IPS DF 6.9 (cell line): Measurements from ENCODE around the gene LTB4R.
A peak's percentile ranks its signal among the peaks of the same experiment; 100 is the strongest.

Experiments used
- DNase-seq: peaks from one replicate; pipeline ENCODE4 v3.0.0-alpha.2; 2013; ENCODE audit warnings: low read depth, low spot score
- H3K27ac ChIP-seq: one replicate; pipeline ENCODE4 v1.5.1; 2013; ENCODE audit warnings: low read length, control low read depth
- H3K27me3 ChIP-seq: 2 replicates; pipeline ENCODE4 v1.6.1; 2013; ENCODE audit warnings: mild to moderate bottlenecking, low read length; ENCODE audit not compliant: control insufficient read depth, insufficient read depth
- H3K36me3 ChIP-seq: 2 replicates; pipeline ENCODE4 v1.6.1; 2013; ENCODE audit warnings: low read length; ENCODE audit not compliant: control insufficient read depth, insufficient read depth
- H3K4me1 ChIP-seq: 2 replicates; pipeline ENCODE4 v1.6.1; 2013; ENCODE audit warnings: low read length; ENCODE audit not compliant: control insufficient read depth, insufficient read depth
- H3K4me3 ChIP-seq: 2 replicates; pipeline ENCODE4 v1.5.1; 2013; ENCODE audit warnings: mild to moderate bottlenecking, low read length
- H3K9me3 ChIP-seq: 2 replicates; pipeline ENCODE4 v1.6.1; 2013; ENCODE audit warnings: low read length, inconsistent platforms; ENCODE audit not compliant: control insufficient read depth, insufficient read depth
- WGBS: extraction: QIAGEN DNeasy Blood & Tissue Kit; methylation state at CpG from one replicate; pipeline ENCODE4 v1.1.7; 2013; ENCODE audit warnings: mixed read lengths, missing lambda C conversion rate; ENCODE audit not compliant: insufficient read length, insufficient coverage; 5-methylcytosine and 5-hydroxymethylcytosine counted together

LTB4R gene

GRCh38 chr14:24269910-24270536 is 41.3 kb upstream of the LTB4R start:
- H3K9me3 ChIP-seq = no peaks in the 10 kb centered on the region
- no peaks in the 10 kb centered on the region for H3K4me1 ChIP-seq
- H3K27ac ChIP-seq = no peak overlapping the region
- no peaks in the 10 kb centered on the region for H3K27me3 ChIP-seq
- no peak overlapping the region for H3K4me3 ChIP-seq
- DNase-seq = no peak
- no CpG with 5 or more reads among the region's 14 CpGs for WGBS
- peaks cover 4% of the 10 kb centered on the region; the same call in 1 of the 2 replicates for H3K36me3 ChIP-seq

- Histone ChIP-seq H3K27me3 (no peaks in the 10 kb centered on the region), H3K4me3 (peak overlapping the region; percentile 63; the same call in 1 of the 2 replicates), H3K36me3 (peaks cover 4% of the 10 kb centered on the region; the same call in 1 of the 2 replicates), H3K27ac (no peak overlapping the region), H3K4me1 (no peaks in the 10 kb centered on the region), H3K9me3 (no peaks in the 10 kb centered on the region)
- WGBS = no CpG with 5 or more reads among the region's 13 CpGs
- DNase-seq = no peak
Observed at GRCh38 chr14:24270537-24271133, 40.7 kb upstream of the LTB4R start.

DNA sequence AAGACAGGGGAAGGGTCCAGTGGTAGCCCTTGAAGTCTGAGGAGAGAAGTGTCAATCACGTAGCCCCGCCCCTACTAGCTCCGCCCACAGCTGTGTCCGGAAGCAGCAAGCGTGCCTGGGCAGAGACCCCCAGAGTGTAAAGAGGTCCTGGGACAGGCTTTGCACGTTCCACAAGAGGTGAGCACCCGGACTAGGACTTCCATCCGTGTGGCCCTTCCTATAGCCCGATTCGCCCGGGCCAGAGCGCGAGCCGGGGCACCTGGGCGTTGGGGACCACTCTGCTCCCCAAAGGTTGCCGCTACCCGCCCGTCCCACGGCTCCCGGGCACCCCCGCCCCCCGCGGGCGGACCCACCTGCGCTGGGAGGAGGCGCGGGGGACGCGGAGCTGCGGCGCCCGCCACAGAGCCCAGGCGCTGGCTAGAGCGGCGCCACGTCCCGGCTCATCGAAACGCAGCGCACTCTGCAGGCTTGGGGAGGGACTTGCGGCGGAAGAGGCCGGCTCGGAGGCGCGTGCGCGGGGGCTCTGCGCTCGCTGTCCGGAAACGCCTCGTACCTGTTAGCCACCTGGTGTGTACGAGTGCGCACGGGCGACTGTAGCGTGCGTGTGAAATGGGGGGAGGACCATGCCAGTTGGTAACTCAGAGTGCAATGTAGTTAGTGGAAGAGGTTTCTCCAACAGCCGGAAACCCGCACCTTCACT is 40.0 kb upstream of the LTB4R start, which contains the start of gene RABGGTA:
TSS of gene RABGGTA (minus strand) at position 464 of the 700 bp plus-strand sequence. CDS start 482 bp downstream, outside the sequence.
- no peak within 1 kb of the TSS for H3K27ac ChIP-seq
- no peaks in the 10 kb centered on the region for H3K27me3 ChIP-seq
- H3K36me3 ChIP-seq = peaks cover 4% of the 10 kb centered on the region; the same call in 1 of the 2 replicates
- H3K4me3 ChIP-seq = peak within 1 kb of the TSS; percentile 63; the same call in 1 of the 2 replicates
- WGBS = no CpG with 5 or more reads among the region's 61 CpGs
- peak; percentile 87 for DNase-seq
- no peaks in the 10 kb centered on the region for H3K4me1 ChIP-seq
- no peaks in the 10 kb centered on the region for H3K9me3 ChIP-seq

GRCh38 chr14:24271834-24272263 is 39.5 kb upstream of the LTB4R start:
- H3K36me3 ChIP-seq = no peaks in the 10 kb centered on the region; the same call in 1 of the 2 replicates
- H3K4me1 ChIP-seq = no peaks in the 10 kb centered on the region
- H3K27ac ChIP-seq = no peak overlapping the region
- no peaks in the 10 kb centered on the region for H3K9me3 ChIP-seq
- peak overlapping the region; percentile 21; the same call in 1 of the 2 replicates for H3K4me3 ChIP-seq
- no CpG with 5 or more reads among the region's 3 CpGs for WGBS
- no peak for DNase-seq
- H3K27me3 ChIP-seq = no peaks in the 10 kb centered on the region

- no peak overlapping the region for H3K27ac ChIP-seq
- H3K4me1 ChIP-seq = no peaks in the 10 kb centered on the region
- no peaks in the 10 kb centered on the region for H3K27me3 ChIP-seq
- no peaks in the 10 kb centered on the region for H3K9me3 ChIP-seq
- no peak for DNase-seq
- H3K36me3 ChIP-seq = no peaks in the 10 kb centered on the region; the same call in 1 of the 2 replicates
- WGBS = no CpG with 5 or more reads among the region's 2 CpGs
- H3K4me3 ChIP-seq = no peak overlapping the region
Observed at GRCh38 chr14:24272467-24272866, 38.8 kb upstream of the LTB4R start.

GRCh38 chr14:24273422-24273998 is 37.8 kb upstream of the LTB4R start:
- no peak overlapping the region for H3K27ac ChIP-seq
- no CpG with 5 or more reads among the region's 3 CpGs for WGBS

GRCh38 chr14:24274101-24274543 is 37.2 kb upstream of the LTB4R start:
- no peak for DNase-seq
- Histone ChIP-seq H3K9me3 (no peaks in the 10 kb centered on the region), H3K27ac (no peak overlapping the region), H3K4me3 (no peak overlapping the region), H3K27me3 (no peaks in the 10 kb centered on the region), H3K4me1 (no peaks in the 10 kb centered on the region), H3K36me3 (no peaks in the 10 kb centered on the region; the same call in 1 of the 2 replicates)
- WGBS = no CpG with 5 or more reads among the region's 3 CpGs

More at GRCh38 chr14:24273422-24273998, 37.8 kb upstream of the LTB4R start:
- Histone ChIP-seq H3K4me3 (no peak overlapping the region), H3K4me1 (no peaks in the 10 kb centered on the region), H3K27me3 (no peaks in the 10 kb centered on the region), H3K36me3 (no peaks in the 10 kb centered on the region; the same call in 1 of the 2 replicates), H3K9me3 (no peaks in the 10 kb centered on the region)
- DNase-seq = no peak

DNA sequence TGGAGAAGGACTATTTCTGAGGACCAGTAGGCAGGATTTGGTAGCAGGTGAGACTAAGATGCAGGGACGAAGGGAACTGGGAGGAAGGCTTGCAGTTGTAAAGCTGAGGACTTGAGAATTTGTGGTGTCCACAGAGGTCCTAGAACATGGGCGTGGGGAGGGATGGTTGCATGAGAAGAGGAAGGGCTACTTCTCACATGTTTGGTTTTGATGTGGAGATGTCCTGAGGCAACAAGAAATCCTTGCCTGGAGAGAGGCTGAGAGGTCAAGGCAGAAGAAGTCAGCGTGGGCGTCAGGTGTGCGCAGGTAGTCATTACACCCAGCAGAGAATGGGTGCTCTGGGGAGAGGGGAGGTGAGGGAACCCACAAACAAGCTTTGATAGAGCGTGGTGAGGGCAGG is 34.2 kb upstream of the LTB4R start:
- H3K9me3 ChIP-seq = no peaks in the 10 kb centered on the region
- H3K4me3 ChIP-seq = no peak overlapping the region
- H3K27ac ChIP-seq = no peak overlapping the region
- H3K27me3 ChIP-seq = no peaks in the 10 kb centered on the region
- no peaks in the 10 kb centered on the region for H3K4me1 ChIP-seq
- H3K36me3 ChIP-seq = no peaks in the 10 kb centered on the region; the same call in 1 of the 2 replicates
- no CpG with 5 or more reads among the region's 6 CpGs for WGBS
- no peak for DNase-seq

DNA sequence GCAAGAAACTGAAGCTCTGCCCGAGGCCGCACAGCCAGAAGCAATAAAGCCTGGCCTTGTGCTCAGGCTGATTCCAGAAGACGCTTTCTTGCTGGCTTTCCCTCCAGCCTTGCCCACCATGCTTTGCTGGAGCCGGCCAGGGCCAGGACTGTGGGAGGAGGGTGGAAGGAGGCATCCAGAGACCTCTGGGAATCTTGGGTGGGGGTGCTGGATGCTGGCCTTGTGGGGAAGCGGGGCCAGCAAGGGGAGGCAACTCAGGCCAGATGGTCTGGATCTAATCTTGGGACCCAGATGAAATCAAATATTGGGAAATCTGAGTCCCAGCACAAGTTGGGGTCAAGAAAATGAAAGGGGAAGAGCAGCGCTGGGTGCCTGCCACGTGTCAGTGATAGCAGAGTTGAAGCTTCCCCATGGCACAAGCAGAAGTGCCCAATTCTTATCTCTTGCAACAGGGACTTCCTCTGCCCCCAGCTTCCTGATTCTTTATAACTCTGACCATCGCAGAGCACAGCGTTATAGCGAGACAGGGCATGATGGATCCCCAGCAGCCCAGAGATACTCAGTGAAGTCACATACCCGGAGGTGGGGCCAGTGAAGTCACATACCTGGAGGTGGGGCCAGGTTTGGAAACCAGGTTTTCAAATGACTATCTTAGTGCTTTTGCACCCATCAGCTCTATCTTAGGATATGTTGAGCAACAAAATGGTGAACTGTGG is 33.5 kb upstream of the LTB4R start:
- no CpG with 5 or more reads among the region's 11 CpGs for WGBS
- no peaks in the 10 kb centered on the region for H3K9me3 ChIP-seq
- H3K4me3 ChIP-seq = no peak overlapping the region
- no peaks in the 10 kb centered on the region; the same call in 1 of the 2 replicates for H3K36me3 ChIP-seq
- no peaks in the 10 kb centered on the region for H3K27me3 ChIP-seq
- H3K27ac ChIP-seq = no peak overlapping the region
- DNase-seq = no peak
- H3K4me1 ChIP-seq = no peaks in the 10 kb centered on the region
